GM12878 (cell line): Measurements from ENCODE around the gene TBC1D10B. TPM values are rescaled to one million over a fixed set of nuclear protein-coding genes. Genes with fewer than 3 reads are reported as not detected.

Experiments
- BACH1 ChIP-seq: fragments of 450-650 bp; IDR thresholded peaks from 2 replicates; pipeline ENCODE4 v1.6.1; 2017; ENCODE audit warnings: mild to moderate bottlenecking, borderline replicate concordance
- HDAC6 ChIP-seq: fragments of 200-600 bp; sonication (generic); IDR thresholded peaks from one replicate; pipeline ENCODE4 v1.8.0; 2017; ENCODE audit warnings: antibody characterized with exemption; ENCODE audit not compliant: unreplicated experiment
- POU2F2 ChIP-seq: IDR thresholded peaks from 3 replicates; pipeline ENCODE4 v1.6.1; 2011; ENCODE audit warnings: low read depth, mild to moderate bottlenecking, low read length, borderline replicate concordance
- ZZZ3 ChIP-seq: IDR thresholded peaks from 2 replicates; pipeline ENCODE4 v1.6.1; 2011; ENCODE audit warnings: low read depth; ENCODE audit not compliant: control insufficient read depth, insufficient read length
- polyA plus RNA-seq, 11 experiments: library from polyadenylated mRNA; depleted of rRNA in 4 of 11; unstranded in 6 of 11; stranded (reverse) in 5 of 11; fragments of >200 nt; fragmentation: Nextera tagmentation in 4 of 11; fragmentation: Illumina TruSeq in 1 of 11; extraction: Ambion mirVana in 4 of 11; extraction: Trizol in 1 of 11; gene quantifications; 1 replicate in 1 of 11; 2 replicates in 10 of 11; pipeline versions ENCODE4 v1.2.1 to v1.2.3, GENCODE V29; 2011 to 2016; ENCODE audit warnings: inconsistent platforms in 2 of 11, missing spikeins in 2 of 11, low read depth in 1 of 11
- total RNA-seq, 4 experiments: library from RNA; depleted of rRNA in 3 of 4; stranded (reverse); fragments of >200 nt in 3 of 4; fragmentation: Illumina TruSeq in 1 of 4; extraction: Trizol in 1 of 4; gene quantifications; 2 replicates each; pipeline versions ENCODE4 v1.2.1 to v1.2.3, GENCODE V29; 2013 to 2021
- TF ChIP-seq, protein P1 (sequence below): fragments of 150-350 bp; IDR thresholded peaks from 2 replicates; pipeline ENCODE4 v1.6.1; 2016; ENCODE audit warnings: low read depth, low read length
- TF ChIP-seq, protein P2 (sequence below): fragments of 450-650 bp; formaldehyde crosslinking; IDR thresholded peaks from 2 replicates; pipeline ENCODE4 v1.5.0; 2022; ENCODE audit warnings: mild to moderate bottlenecking, missing genetic modification characterization

TBC1D10B gene
- total and polyA plus RNA-seq, 10 of the 15 experiments (the other 5 are each of a cell fraction or from before 2014, with no cell fraction given), result 2.2 to 51.2 (median 11.6) TPM

- TF ChIP-seq POU2F2 (0 out of 3 replicates have a peak, but pooled peaks have one; percentile 29), HDAC6 (no peak), BACH1 (peak; percentile 67; the same call in 1 of the 2 replicates), ZZZ3 (no peak)
- TF ChIP-seq, protein P1, sequence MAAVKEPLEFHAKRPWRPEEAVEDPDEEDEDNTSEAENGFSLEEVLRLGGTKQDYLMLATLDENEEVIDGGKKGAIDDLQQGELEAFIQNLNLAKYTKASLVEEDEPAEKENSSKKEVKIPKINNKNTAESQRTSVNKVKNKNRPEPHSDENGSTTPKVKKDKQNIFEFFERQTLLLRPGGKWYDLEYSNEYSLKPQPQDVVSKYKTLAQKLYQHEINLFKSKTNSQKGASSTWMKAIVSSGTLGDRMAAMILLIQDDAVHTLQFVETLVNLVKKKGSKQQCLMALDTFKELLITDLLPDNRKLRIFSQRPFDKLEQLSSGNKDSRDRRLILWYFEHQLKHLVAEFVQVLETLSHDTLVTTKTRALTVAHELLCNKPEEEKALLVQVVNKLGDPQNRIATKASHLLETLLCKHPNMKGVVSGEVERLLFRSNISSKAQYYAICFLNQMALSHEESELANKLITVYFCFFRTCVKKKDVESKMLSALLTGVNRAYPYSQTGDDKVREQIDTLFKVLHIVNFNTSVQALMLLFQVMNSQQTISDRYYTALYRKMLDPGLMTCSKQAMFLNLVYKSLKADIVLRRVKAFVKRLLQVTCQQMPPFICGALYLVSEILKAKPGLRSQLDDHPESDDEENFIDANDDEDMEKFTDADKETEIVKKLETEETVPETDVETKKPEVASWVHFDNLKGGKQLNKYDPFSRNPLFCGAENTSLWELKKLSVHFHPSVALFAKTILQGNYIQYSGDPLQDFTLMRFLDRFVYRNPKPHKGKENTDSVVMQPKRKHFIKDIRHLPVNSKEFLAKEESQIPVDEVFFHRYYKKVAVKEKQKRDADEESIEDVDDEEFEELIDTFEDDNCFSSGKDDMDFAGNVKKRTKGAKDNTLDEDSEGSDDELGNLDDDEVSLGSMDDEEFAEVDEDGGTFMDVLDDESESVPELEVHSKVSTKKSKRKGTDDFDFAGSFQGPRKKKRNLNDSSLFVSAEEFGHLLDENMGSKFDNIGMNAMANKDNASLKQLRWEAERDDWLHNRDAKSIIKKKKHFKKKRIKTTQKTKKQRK, result no peak
- TF ChIP-seq, protein P2, sequence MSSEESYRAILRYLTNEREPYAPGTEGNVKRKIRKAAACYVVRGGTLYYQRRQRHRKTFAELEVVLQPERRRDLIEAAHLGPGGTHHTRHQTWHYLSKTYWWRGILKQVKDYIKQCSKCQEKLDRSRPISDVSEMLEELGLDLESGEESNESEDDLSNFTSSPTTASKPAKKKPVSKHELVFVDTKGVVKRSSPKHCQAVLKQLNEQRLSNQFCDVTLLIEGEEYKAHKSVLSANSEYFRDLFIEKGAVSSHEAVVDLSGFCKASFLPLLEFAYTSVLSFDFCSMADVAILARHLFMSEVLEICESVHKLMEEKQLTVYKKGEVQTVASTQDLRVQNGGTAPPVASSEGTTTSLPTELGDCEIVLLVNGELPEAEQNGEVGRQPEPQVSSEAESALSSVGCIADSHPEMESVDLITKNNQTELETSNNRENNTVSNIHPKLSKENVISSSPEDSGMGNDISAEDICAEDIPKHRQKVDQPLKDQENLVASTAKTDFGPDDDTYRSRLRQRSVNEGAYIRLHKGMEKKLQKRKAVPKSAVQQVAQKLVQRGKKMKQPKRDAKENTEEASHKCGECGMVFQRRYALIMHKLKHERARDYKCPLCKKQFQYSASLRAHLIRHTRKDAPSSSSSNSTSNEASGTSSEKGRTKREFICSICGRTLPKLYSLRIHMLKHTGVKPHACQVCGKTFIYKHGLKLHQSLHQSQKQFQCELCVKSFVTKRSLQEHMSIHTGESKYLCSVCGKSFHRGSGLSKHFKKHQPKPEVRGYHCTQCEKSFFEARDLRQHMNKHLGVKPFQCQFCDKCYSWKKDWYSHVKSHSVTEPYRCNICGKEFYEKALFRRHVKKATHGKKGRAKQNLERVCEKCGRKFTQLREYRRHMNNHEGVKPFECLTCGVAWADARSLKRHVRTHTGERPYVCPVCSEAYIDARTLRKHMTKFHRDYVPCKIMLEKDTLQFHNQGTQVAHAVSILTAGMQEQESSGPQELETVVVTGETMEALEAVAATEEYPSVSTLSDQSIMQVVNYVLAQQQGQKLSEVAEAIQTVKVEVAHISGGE (CRISPR knock-in tag), result no peak
- TF ChIP-seq, all 136 proteins: peak for 29
These were observed 8.2 kb upstream of the TBC1D10B start (continued) for GRCh38 chr16:30378236-30379157.
